Retinal pigment epithelial cell (primary cell): ENCODE data around the gene TULP4.

ENCODE experiments used
- DNase-seq: peaks from one replicate; pipeline ENCODE4 v3.0.0-alpha.2; 2010; ENCODE audit warnings: low read depth
- H3K4me3 ChIP-seq: 2 replicates; pipeline ENCODE4 v1.5.1; 2011; ENCODE audit warnings: mild to moderate bottlenecking, low read length, control low read depth, moderate library complexity
- TF ChIP-seq, protein P1 (sequence below): conservative IDR thresholded peaks from 2 replicates; pipeline ENCODE4 v1.5.1; 2011; ENCODE audit warnings: low read depth, low read length, control low read depth, inconsistent platforms

TULP4 gene

DNA sequence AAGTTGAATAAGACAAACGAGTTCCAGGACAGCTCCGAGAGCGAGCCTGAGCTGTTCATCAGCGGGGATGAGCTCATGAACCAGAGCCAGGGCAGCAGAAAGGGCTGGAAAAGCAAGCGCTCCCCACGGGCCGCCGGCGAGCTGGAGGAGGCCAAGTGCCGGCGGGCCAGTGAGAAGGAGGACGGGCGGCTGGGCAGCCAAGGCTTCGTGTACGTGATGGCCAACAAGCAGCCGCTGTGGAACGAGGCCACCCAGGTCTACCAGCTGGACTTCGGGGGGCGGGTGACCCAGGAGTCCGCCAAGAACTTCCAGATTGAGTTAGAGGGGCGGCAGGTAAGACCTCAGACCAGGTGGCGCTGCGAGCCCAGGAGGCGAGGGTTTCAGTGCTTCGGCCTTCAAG lies 191.6 kb downstream of the TULP4 start:
- DNase-seq, result no peak
- TF ChIP-seq, protein P1, sequence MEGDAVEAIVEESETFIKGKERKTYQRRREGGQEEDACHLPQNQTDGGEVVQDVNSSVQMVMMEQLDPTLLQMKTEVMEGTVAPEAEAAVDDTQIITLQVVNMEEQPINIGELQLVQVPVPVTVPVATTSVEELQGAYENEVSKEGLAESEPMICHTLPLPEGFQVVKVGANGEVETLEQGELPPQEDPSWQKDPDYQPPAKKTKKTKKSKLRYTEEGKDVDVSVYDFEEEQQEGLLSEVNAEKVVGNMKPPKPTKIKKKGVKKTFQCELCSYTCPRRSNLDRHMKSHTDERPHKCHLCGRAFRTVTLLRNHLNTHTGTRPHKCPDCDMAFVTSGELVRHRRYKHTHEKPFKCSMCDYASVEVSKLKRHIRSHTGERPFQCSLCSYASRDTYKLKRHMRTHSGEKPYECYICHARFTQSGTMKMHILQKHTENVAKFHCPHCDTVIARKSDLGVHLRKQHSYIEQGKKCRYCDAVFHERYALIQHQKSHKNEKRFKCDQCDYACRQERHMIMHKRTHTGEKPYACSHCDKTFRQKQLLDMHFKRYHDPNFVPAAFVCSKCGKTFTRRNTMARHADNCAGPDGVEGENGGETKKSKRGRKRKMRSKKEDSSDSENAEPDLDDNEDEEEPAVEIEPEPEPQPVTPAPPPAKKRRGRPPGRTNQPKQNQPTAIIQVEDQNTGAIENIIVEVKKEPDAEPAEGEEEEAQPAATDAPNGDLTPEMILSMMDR, result no peak
- H3K4me3 ChIP-seq, result no peak overlapping the region

DNA sequence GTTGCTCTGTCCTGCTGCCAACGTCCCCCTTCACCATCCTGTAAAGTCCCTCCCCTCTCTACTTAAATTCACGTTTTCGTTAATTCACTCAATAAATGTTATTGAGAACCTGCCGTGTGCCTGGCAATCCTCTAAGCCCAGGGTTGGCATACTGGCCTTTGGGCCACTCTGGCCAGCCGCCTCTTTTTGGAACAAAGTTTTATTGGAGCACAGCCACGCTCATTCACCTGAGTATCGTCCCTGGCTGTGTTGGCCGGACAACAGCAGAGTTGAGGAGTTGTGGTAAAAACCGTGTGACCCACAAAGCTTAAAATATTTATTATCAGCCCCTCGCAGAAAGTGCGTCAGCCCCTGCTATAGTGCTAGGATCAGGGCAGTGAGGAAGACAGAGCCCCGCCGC lies 192.9 kb downstream of the TULP4 start:
- TF ChIP-seq, protein P1, result no peak
- DNase-seq, result no peak

DNA sequence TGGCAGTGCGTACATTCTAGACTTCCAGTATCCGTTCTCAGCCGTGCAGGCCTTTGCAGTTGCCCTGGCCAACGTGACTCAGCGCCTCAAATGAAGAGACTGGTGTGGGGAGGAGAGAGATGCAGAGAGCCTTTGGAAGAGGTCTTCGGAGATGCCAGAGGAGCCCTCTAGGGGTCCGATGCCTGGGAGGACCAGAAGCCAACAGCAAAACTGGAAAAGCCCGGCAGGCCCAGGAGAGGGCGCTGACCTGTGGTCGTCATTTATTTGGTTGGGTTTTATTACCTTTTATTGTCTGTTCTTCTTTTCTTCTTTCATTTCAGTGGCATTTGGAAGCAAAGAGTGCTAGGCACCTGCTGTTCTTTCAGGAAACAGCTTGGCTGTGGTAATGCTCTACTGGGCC lies 194.3 kb downstream of the TULP4 start:
- H3K4me3 ChIP-seq, result no peak overlapping the region
- TF ChIP-seq, protein P1, result peak; percentile 47
- no peak for DNase-seq

More for the DNA sequence above, 192.9 kb downstream of the TULP4 start:
- H3K4me3 ChIP-seq, result no peak overlapping the region

DNA sequence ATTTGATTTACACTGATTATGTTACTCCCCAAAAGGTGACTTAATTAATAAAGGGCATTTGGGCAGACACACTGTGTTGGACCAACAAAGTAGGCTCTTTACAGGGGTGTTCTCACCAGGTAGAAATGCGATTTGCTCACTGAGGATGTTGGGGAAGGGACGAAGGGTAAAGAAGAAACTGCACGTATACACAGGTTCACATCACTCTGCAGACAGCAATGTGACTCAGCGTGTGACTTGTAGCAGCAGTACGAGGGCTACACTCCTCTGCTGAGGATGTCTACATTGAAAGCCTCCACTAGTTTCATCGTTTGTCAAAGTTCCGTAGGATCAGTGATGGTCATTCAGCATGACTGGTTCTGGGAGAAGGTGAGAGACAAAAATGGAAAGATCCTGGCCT lies 194.9 kb downstream of the TULP4 start:
- no peak for DNase-seq
- no peak overlapping the region for H3K4me3 ChIP-seq
- TF ChIP-seq, protein P1, result no peak

DNA sequence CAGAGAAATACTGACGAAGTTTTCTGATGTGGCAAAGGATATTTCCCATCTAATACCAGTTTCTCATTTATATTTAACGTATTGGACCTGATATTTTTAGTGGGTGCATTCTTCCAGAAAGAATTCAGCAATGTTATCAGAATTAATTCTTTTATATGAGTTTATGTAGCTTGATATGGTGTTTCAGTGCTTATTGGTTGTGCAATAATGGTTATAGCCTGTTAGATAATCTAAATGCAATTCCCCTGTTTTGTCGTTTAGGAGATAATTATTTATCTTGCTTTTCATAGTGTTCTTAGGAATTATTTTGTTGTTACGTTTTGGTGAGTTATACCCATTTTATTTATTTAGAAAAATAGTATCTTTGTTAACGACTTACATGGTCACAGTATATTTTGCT lies 196.2 kb downstream of the TULP4 start:
- DNase-seq, result no peak
- TF ChIP-seq, protein P1, result no peak
- no peak overlapping the region for H3K4me3 ChIP-seq

DNA sequence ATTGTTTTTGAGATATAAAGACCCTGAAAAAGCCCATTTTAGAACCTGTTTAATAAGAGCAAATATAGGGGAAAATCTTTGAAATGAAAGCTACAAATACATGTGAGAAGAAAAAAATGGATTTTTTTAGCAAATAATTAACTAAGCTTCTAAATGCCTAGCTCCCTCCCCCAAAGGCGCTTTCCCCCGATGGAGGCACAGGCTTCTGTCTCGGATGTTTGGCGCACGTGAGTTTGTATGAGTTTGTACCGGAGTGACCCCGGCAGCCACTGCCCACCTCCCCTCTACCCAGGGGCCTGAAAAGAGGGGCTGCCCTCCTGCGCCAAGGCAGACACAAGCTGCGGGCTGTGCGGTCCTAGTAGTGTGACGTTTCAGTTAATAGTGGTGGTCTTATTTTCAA lies 197.2 kb downstream of the TULP4 start:
- no peak for DNase-seq
- no peak overlapping the region for H3K4me3 ChIP-seq
- TF ChIP-seq, protein P1, result no peak

DNA sequence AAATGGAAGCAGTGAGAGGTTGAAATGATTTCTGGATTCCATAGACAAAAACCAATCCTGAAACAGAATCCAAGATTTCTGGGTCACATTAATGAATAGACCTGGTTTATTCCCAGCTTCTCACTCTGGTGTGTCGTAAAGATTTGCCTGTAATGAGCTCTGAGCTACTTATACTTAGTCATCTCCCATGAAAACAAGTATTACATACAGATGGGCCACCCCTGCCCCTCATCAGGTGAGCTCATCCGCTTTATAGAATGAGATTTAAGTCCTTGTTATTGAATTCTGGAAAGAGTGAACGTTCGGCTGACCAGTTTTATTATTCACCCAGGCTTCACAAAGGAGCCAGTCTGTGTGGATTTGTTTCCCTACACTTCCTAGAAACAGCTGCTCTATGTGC lies 200.5 kb downstream of the TULP4 start:
- TF ChIP-seq, protein P1, result no peak
- no peak for DNase-seq
- no peak overlapping the region for H3K4me3 ChIP-seq
